Natural killer cell (primary cell): ENCODE results near the gene CTTN. TPM values are rescaled to one million over a fixed set of nuclear protein-coding genes. Genes with fewer than 3 reads are reported as not detected.

ENCODE experiments used
- ATAC-seq, 3 donors: fragments of 150-1000 bp in 2 of 3; fragments of 200-7000 bp in 1 of 3; cut with Tn5 transposase; 1 replicate in 1 of 3; 2 replicates in 2 of 3; pipeline ENCODE4 v1.10.0; 2021; ENCODE audit warnings: mild to moderate bottlenecking in 2 of 3, moderate library complexity in 2 of 3
- DNase-seq, 2 donors: peaks; one replicate each; pipeline versions ENCODE4 v3.0.0 to v3.0.0-alpha.2; 2013 to 2021; ENCODE audit warnings: mixed read lengths in 1 of 2
- H3K27ac ChIP-seq: one replicate; pipeline ENCODE4 v1.5.1; 2013; ENCODE audit warnings: mild to moderate bottlenecking, low read length
- H3K27me3 ChIP-seq: one replicate; pipeline ENCODE4 v1.6.1; 2013; ENCODE audit warnings: low read length; ENCODE audit not compliant: control insufficient read depth, insufficient read depth
- H3K36me3 ChIP-seq: one replicate; pipeline ENCODE4 v1.6.1; 2013; ENCODE audit warnings: low read length; ENCODE audit not compliant: control insufficient read depth, insufficient read depth
- H3K4me1 ChIP-seq: one replicate; pipeline ENCODE4 v1.6.1; 2013; ENCODE audit warnings: low read length; ENCODE audit not compliant: control insufficient read depth, insufficient read depth
- H3K4me3 ChIP-seq: one replicate; pipeline ENCODE4 v1.5.1; 2013; ENCODE audit warnings: low read length
- H3K9me3 ChIP-seq: one replicate; pipeline ENCODE4 v1.6.1; 2013; ENCODE audit warnings: low read length; ENCODE audit not compliant: control insufficient read depth, insufficient read depth
- H3K27ac Mint-ChIP-seq, 2 donors: one replicate each; pipeline ENCODE4 v1.8.0; 2022; ENCODE audit warnings: mild to moderate bottlenecking in 2 of 2, mixed read lengths in 2 of 2, moderate library complexity in 1 of 2
- H3K27me3 Mint-ChIP-seq, 2 donors: one replicate each; pipeline ENCODE4 v1.8.0; 2022; ENCODE audit warnings: low read depth in 2 of 2, mixed read lengths in 2 of 2
- H3K36me3 Mint-ChIP-seq: one replicate; pipeline ENCODE4 v1.8.0; 2022; ENCODE audit warnings: mixed read lengths
- H3K4me1 Mint-ChIP-seq, 2 donors: one replicate each; pipeline ENCODE4 v1.8.0; 2022; ENCODE audit warnings: mixed read lengths in 2 of 2
- H3K4me3 Mint-ChIP-seq: one replicate; pipeline ENCODE4 v1.8.0; 2022; ENCODE audit warnings: mild to moderate bottlenecking, moderate library complexity, mixed read lengths
- H3K9me3 Mint-ChIP-seq, 2 donors: one replicate each; pipeline ENCODE4 v1.8.0; 2022; ENCODE audit warnings: mixed read lengths in 2 of 2
- WGBS: methylation state at CpG from one replicate; pipeline ENCODE4 v1.1.7; 2013; ENCODE audit warnings: missing lambda C conversion rate; ENCODE audit not compliant: insufficient coverage; 5-methylcytosine and 5-hydroxymethylcytosine counted together
- intact Hi-C: fragments of 100-400 bp; cut with micrococcal nuclease; formaldehyde crosslinking; loops from one replicate; pipeline ENCODE4 v1.14.2; 2022
- total RNA-seq, 4 donors: library from RNA; stranded (reverse); fragments of 120-200 nt in 1 of 4; gene quantifications; one replicate each; pipeline versions ENCODE4 v1.2.3 to v1.2.4, GENCODE V29; 2013 to 2022
- TF ChIP-seq, protein P1 (sequence below): fragments of 200-600 bp; IDR thresholded peaks from one replicate; pipeline ENCODE4 v1.8.0; 2022; ENCODE audit warnings: antibody characterized with exemption

The CTTN gene
- total RNA-seq, 3 donors from 2014 or later (not counting 1 experiment from before 2014, with no cell fraction given): 0.59 to 5.8 (median 1.8) TPM

DNA sequence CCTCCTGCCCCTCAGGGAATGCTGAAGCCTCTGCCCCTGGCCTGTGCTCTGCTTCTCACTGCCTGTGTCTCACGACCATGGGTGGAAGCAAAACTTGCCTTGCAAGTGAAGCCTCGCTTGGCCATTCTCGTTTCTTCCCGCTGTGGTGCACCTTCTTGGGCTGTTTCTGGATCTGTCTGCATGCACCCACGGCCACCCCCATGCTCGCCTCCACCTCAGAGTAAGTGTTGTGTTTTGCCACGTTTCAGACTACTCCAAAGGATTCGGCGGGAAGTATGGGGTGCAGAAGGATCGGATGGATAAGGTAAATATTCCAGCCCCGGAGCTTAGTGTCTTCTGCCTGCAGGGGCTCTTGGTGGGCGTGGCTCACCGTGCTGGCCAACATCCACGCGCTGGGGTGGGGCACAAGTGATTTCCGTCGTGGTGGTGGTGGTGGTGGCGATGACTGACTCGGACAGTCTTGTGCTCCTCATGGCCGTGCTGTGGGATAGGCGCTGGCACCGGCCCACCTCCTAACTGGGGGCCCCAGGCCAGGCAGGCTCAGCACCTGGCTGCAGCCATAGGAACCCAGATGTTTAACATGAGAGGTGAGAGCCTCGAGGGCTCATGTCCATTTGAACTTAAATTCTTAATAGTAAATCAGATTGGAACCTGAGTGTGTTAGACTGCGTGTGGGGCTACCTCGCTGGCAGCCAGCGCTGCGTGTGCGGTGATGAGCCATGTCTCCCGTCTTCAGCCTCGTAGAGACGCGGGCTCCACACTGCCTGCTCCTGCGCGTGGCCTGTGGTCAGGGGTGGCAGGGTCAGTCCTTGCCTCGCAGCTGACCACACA is 24.6 kb downstream of the CTTN start:
- WGBS: 93% methylated on average over 35 of the region's 35 CpGs
- intact Hi-C loops: no loop called here

GRCh38 chr11:70423523-70424505 is 25.5 kb downstream of the CTTN start:
- Mint-ChIP-seq H3K4me3 (peak overlapping the region; percentile 83), H3K9me3 (no peaks in the 10 kb centered on the region), H3K4me1 (peaks cover 34 to 40% of the 10 kb centered on the region in 2 donors), H3K36me3 (no peaks in the 10 kb centered on the region), H3K27ac (peak overlapping the region; percentile 93 to 94), H3K27me3 (peaks cover 46 to 63% of the 10 kb centered on the region in 2 donors)
- H3K4me3 ChIP-seq: no peak overlapping the region
- H3K27me3 ChIP-seq: peaks cover 55% of the 10 kb centered on the region
- WGBS: 59% methylated on average over 34 of the region's 34 CpGs
- intact Hi-C loops: loop anchor here (2.0 kb wide), 1 partner anchor 59 kb away; no protein-coding TSS in a partner anchor
- ATAC-seq (peak; percentile 81 to 88 (median 82)), DNase-seq (peak; percentile 59 to 83)
- TF ChIP-seq, protein P1, sequence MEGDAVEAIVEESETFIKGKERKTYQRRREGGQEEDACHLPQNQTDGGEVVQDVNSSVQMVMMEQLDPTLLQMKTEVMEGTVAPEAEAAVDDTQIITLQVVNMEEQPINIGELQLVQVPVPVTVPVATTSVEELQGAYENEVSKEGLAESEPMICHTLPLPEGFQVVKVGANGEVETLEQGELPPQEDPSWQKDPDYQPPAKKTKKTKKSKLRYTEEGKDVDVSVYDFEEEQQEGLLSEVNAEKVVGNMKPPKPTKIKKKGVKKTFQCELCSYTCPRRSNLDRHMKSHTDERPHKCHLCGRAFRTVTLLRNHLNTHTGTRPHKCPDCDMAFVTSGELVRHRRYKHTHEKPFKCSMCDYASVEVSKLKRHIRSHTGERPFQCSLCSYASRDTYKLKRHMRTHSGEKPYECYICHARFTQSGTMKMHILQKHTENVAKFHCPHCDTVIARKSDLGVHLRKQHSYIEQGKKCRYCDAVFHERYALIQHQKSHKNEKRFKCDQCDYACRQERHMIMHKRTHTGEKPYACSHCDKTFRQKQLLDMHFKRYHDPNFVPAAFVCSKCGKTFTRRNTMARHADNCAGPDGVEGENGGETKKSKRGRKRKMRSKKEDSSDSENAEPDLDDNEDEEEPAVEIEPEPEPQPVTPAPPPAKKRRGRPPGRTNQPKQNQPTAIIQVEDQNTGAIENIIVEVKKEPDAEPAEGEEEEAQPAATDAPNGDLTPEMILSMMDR: no peak
- H3K27ac ChIP-seq: no peak overlapping the region
- peaks cover 17% of the 10 kb centered on the region for H3K9me3 ChIP-seq
- H3K4me1 ChIP-seq: peaks cover 38% of the 10 kb centered on the region
- no peaks in the 10 kb centered on the region for H3K36me3 ChIP-seq

More for the DNA sequence above, 24.6 kb downstream of the CTTN start:
- no peak for ATAC-seq
- peaks cover 54% of the 10 kb centered on the region for H3K27me3 ChIP-seq
- H3K4me1 ChIP-seq: peaks cover 38% of the 10 kb centered on the region
- H3K9me3 ChIP-seq: peaks cover 17% of the 10 kb centered on the region
- Mint-ChIP-seq H3K27me3 (peaks cover 45 to 63% of the 10 kb centered on the region in 2 donors), H3K27ac (peak overlapping the region; percentile 93 to 94), H3K4me1 (peaks cover 29 to 40% of the 10 kb centered on the region in 2 donors), H3K36me3 (no peaks in the 10 kb centered on the region), H3K4me3 (no peak overlapping the region), H3K9me3 (no peaks in the 10 kb centered on the region)
- no peak overlapping the region for H3K4me3 ChIP-seq
- no peak overlapping the region for H3K27ac ChIP-seq
- TF ChIP-seq, protein P1: no peak
- no peak for DNase-seq
- H3K36me3 ChIP-seq: no peaks in the 10 kb centered on the region

DNA sequence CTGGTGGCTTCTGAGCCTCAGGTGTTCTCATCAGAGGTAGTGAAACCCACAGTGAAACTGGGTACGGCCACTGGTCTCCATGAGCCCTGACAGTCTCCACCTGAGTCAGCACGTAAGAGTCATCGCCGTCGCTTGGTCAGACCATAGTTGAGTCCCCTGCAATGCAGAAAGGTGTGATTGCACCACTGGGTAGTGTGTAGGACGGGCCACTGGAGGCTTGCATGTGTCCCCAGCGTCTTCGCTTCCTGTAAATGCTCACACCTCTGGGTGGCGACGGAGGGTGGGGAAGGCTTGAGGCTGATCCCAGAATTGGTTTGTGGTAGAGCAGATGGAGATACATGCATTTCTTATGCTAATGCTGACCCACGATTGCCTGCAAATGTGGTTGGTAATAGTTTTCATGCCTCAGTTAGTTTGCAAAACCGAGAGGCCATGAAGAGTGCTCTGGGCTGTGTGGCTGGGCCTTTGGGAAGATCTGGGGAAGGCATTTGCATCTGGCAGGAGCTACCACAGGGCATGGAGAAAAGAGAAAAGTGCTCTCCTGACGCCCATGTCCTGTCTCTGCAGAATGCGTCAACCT is 26.5 kb downstream of the CTTN start:
- 60% methylated on average over 14 of the region's 14 CpGs for WGBS
- Histone ChIP-seq H3K27me3 (peaks cover 60% of the 10 kb centered on the region), H3K9me3 (peaks cover 17% of the 10 kb centered on the region), H3K27ac (no peak overlapping the region), H3K4me1 (peaks cover 38% of the 10 kb centered on the region), H3K36me3 (no peaks in the 10 kb centered on the region), H3K4me3 (no peak overlapping the region)
- intact Hi-C loops: loop anchor here (2.0 kb wide), 1 partner anchor 60 kb away; no protein-coding TSS in a partner anchor
- H3K27me3 Mint-ChIP-seq: peaks cover 50 to 65% of the 10 kb centered on the region in 2 donors
- ATAC-seq (no peak), DNase-seq (no peak)
- TF ChIP-seq, protein P1: no peak
- peak overlapping the region; percentile 28 for H3K4me3 Mint-ChIP-seq
- H3K9me3 Mint-ChIP-seq: no peaks in the 10 kb centered on the region
- H3K4me1 Mint-ChIP-seq: peaks cover 34 to 40% of the 10 kb centered on the region in 2 donors
- H3K36me3 Mint-ChIP-seq: no peaks in the 10 kb centered on the region
- H3K27ac Mint-ChIP-seq: peak overlapping the region; percentile 93 to 94
